Activated CD4-positive, CD25-positive, alpha-beta regulatory T cell treated with anti-CD3 and anti-CD28 coated beads, Interleukin-2, amount 50 U/mL, for 72 hours (primary cell): Measurements from ENCODE around the gene EXO1.
"Not testable (repeated sequence)": the region's sequence is repeated elsewhere in the genome, so short reads cannot be mapped to it uniquely, and the experiment has no call there.

ENCODE experiments used
- DNase-seq: peaks from one replicate; pipeline ENCODE4 v3.0.0; 2021

Gene EXO1

GRCh38 chr1:241837416-241837815 is 10.6 kb upstream of the EXO1 start:
- no peak for DNase-seq

DNA sequence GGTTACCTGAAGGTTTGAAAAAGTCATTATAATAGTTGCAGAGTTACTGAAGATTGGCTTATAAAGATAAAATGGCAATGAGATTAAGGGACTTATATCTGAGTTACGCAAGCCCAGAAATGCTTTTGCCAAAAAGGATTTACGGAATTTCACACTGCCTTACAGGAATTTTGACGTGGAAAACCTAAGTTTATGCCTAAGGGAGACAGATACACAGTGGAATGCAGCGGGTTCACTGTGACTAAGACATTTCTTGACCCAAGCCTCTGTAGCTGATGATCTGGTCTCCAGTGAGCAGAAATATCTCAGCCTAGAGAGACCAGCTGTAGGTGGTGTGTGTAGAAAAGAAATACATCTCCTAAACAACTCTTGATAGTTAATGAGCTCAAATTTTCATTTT is 10.1 kb upstream of the EXO1 start:
- no peak for DNase-seq

- DNase-seq, result no peak
Measured at GRCh38 chr1:241838897-241839296, 9.1 kb upstream of the EXO1 start.

GRCh38 chr1:241839369-241839979 is 8.5 kb upstream of the EXO1 start:
- DNase-seq, result no peak

DNA sequence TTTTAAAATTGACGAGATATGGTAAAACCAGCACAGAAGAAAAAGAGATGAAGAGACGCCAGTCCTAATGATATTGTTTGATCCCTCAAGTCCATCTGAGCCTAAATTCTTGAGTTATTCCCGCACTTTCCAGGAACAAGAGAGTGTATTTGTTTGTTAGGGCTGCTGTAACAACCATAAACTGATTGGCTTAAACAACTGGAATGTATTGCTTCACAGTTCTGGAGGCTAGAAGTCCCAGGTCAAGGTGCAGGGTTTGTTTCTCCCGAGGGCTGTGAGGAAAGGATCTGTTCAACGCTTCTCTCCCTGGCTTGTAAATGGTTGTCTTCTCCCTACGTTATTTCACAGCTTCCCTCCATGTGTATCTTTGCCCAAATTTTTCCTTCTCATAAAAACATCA is 7.8 kb upstream of the EXO1 start:
- DNase-seq, result no peak

DNA sequence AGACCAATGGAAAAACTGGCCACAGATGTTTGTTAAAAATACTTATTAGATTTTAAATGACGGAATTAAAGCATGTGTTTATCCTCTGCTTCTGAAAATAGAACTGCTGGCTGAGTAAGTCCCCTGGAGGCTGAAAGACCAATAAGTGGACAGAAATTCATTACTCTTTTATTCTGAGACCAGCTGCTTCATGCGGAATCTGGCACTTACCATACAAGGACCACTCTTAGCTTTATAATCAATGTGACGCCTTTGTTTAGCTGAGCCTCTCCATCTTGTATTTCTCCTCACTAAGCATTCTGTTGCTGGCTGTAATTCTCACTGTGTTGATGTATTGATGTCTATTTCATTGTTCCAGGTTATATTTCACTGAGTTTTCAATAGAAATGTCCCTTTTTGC is 6.3 kb upstream of the EXO1 start:
- DNase-seq, result no peak

DNA sequence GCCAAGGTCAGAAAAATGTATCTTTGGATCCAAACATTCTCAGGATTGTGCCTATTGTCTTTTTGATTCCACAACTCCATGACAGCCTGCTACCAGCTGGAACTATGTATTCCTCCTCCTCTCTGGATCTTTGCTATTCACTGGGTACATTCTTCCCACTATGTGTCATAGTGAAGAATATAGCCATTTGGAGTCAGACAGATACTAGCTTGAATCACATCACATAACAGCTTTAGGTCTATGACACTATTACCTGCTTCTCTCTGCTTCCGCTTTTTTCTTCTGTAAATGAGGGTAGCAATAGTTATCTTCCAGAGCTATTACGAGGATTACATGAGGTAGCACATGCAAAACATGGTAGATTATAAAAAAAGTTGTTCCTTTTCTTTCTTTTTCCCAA is 5.4 kb upstream of the EXO1 start:
- DNase-seq, result no peak

DNA sequence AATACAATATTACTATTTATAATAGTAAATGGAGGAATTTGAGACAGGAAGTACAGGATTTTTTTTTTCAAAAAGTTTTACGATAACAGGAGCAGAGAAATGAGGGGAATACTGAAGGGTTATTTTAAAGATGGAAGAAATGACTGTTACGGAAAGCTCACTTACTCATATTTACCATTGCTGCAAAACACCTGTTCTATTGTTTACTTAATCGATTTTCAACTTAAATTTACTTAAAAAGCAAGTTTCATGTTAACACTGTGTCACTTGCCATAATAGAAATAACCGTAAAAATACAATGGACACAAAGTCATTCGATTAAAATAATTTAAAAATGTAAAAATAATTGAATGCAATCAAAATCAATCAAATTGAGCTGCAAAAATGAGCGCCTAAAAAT is 3.4 kb upstream of the EXO1 start:
- DNase-seq, result no peak

DNA sequence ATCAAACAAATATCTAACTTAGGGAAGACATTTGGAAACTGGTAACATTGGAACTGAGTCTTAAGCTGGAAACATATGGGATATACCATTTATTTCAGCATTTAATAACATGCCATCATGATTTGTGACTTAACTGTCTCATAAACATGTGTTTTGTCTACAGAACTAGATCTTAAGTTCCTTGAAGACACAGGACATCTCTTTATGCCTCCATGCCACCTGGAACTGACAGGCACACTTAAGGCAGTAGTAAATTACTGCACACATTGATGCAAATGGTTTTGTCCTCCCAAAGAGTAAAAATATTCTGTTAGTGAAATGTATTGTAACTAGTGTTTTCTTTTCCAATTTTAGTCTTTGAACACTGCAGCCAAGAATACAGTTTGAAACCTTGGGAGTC is 1.6 kb upstream of the EXO1 start:
- no peak for DNase-seq

- no peak for DNase-seq
Measured at GRCh38 chr1:241846862-241847539, 1.0 kb upstream of the EXO1 start.

GRCh38 chr1:241847540-241847795 is 536 bp upstream of the EXO1 start:
- no peak for DNase-seq

DNA sequence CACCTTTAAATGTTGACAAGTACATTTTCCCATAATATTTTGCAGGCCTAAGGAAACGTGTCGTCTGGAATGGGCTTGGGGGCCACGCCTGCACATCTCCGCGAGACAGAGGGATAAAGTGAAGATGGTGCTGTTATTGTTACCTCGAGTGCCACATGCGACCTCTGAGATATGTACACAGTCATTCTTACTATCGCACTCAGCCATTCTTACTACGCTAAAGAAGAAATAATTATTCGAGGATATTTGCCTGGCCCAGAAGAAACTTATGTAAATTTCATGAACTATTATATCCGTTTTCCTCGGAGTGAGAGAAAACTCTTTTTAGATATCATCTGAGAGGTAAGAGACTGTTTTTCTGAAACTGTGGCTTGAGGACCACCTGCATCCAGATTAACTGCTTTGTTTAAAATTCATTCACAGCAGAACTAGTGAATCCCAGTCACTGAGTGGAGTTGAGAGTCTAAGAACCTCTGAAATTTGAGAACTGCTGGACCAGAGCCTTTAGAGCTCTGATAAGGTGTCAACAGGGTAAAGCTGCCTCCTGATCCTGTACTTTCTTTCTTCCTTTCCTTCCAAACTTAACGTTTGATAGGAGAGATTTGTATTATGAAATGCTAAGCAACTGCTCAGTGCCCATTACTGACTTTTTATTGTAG is 811 bp downstream of the EXO1 start:
- DNase-seq, result no peak

- DNase-seq, result no peak
Measured at GRCh38 chr1:241849345-241849695, 1.3 kb downstream of the EXO1 start.

DNA sequence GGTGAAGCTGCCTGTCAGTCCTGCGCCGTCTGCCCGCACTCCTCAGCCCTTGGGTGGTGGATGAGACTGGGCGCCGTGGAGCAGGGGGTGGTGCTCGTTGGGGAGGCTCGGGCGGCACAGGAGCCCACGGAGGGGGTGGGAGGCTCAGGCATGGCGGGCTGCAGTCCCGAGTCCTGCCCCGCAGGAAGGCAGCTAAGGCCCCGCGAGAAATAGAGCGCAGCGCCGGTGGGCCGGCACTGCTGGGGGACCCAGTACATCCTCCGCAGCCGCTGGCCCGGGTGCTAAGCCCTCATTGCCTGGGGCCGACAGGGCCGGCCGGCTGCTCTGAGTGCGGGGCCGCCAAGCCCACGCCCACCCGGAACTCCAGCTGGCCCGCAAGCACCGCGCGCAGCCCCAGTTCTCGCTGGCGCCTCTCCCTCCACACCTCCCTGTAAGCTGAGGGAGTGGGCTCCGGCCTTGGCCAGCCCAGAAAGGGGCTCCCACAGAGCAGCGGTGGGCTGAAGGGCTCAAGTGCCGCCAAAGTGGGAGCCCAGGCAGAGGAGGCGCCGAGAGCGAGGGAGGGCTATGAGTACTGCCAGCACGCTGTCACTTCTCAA is 7.6 kb downstream of the EXO1 start:
- DNase-seq, result not testable (repeated sequence)

- no peak for DNase-seq
Measured at GRCh38 chr1:241857131-241857530, 9.1 kb downstream of the EXO1 start.

DNA sequence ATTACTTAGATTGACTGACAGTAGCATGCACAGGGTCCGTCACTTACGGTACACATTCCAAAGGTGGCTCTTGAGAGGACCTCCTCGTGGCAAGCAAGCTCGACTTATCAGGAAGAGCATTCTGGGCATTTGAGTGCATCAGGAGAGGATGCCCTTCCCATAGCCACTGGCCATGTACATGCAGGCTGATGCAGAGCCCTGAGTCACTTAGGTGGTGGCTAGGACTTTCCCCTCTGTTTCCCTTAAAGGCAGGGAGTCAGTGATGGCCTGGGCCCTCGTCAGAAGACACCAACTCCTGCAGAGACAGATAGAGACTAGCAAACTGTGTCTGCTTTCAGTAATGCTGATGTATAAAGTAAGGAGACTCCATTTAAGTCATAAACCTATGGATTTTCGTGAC is 12.9 kb downstream of the EXO1 start:
- DNase-seq, result no peak

DNA sequence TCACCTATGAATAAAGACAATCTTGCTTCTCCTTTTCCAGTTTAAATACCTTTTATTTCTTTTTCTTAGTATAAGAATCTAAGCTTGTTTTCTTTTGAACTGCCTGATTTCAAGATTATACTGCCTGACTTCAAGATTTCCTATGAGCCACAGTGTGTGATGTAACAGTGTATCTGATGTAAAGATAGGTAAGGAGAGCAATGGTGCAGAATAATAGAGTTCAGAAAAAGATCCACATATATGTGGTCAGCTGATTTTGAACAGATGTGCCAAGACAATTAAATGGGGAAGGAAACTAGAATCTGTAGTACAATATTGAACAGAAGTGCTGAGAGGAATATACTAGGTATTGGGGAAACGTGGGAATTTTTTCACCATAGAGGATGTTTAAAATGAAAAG is 21.0 kb downstream of the EXO1 start:
- DNase-seq, result no peak

GRCh38 chr1:241870336-241870735 is 22.3 kb downstream of the EXO1 start:
- no peak for DNase-seq

DNA sequence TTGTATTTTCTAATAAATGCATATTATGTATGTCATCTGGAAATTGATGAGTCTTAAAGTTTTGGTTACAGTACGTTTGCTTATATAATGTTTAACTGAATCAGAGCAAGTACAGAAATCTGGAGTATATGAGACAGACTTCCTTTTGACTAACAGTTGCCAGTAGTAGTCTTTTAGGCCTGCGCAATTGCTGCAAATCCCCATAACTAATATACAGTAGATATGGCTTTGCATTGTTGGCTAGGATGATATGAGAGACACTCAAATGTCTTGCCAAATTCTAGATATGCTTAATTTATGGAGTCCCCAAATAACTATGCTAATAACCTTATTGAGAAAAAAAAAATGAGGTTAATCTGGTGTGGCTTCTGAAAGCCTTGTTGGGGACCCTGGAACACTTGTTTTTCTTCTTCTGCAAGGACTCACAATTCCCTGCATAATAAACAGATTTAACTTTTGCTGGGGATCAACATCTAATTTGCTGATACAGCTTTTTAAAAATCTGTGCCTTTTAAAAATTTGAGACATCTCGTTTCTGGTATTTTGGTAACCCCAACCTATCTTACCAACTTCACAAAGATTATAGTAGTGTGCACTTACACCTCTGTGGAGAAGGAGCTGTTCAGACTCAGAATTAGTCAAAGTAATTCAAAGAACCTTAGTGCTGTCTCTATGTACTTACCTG is 22.9 kb downstream of the EXO1 start:
- no peak for DNase-seq

GRCh38 chr1:241881440-241881839 is 33.4 kb downstream of the EXO1 start:
- DNase-seq, result no peak

- DNase-seq, result no peak
Measured at GRCh38 chr1:241883159-241883558, 35.2 kb downstream of the EXO1 start.

GRCh38 chr1:241888232-241888631 is 40.2 kb downstream of the EXO1 start:
- no peak for DNase-seq

DNA sequence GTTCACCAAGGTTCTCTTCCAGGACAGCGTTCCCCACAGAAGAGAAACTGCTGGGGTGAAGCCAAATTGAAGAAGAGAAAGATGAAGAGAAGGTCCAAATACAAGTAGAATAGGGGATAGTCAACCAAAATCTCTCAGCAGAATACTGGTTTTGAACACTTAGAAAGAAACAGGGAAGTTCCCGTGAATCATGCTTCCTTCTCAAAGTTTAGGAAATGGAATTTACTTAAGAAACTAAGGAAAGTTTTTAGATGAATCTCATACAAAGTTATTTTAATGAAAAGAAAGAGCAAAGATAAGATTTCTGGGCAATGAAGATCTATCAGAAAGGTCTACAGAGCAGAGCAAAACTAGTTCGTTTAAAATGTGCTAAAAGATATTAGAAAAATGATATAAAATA is 43.3 kb downstream of the EXO1 start:
- DNase-seq, result no peak

GRCh38 chr1:241894016-241894415 is 46.0 kb downstream of the EXO1 start:
- DNase-seq, result no peak
